RWPE1 (cell line): ENCODE results near the gene KCNQ5.

ENCODE experiments used
- CTCF ChIA-PET: fragments of 350-600 bp; sonication (Branson Sonifier 250); formaldehyde crosslinking; extraction: SDS; loops from one replicate; lab custom pipeline; 2021; lab: Yijun Ruan, JAX
- POLR2A ChIA-PET: fragments of 400-600 bp; formaldehyde crosslinking; extraction: SDS; loops from one replicate; lab custom pipeline; 2020; ENCODE audit warnings: antibody characterized with exemption; ENCODE audit not compliant: low non-redundant PET; lab: Yijun Ruan, JAX
- DNase-seq: peaks from one replicate; pipeline ENCODE4 v3.0.0; 2012; ENCODE audit warnings: low spot score
- H3K27ac ChIP-seq: fragments of 450-650 bp; 2 replicates; pipeline ENCODE4 v1.5.1; 2017
- TF ChIP-seq, protein P1 (sequence below): fragments of 450-650 bp; conservative IDR thresholded peaks from 2 replicates; pipeline ENCODE4 v1.5.1; 2017; ENCODE audit warnings: low read depth, mild to moderate bottlenecking

The KCNQ5 gene

DNA sequence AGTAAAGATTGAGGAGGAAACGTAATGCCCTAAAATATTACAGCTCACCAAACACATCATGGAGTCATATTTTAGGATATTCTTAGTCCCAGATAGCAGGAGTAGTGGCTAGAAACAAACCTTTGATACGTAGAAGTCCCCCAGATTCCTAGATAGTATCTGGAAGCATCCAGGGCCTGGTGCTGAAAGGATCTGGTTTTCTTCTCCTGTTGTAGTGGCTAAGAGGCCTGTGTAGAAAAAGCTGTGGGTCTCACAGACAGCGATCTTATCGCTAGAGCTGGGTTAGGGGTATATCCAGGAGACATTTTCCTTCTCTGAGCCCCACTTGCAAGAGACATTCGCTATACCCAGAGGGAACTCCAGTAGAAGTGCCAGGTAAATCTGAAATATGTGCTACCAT lies 139.9 kb downstream of the KCNQ5 start:
- DNase-seq = no peak
- TF ChIP-seq, protein P1, sequence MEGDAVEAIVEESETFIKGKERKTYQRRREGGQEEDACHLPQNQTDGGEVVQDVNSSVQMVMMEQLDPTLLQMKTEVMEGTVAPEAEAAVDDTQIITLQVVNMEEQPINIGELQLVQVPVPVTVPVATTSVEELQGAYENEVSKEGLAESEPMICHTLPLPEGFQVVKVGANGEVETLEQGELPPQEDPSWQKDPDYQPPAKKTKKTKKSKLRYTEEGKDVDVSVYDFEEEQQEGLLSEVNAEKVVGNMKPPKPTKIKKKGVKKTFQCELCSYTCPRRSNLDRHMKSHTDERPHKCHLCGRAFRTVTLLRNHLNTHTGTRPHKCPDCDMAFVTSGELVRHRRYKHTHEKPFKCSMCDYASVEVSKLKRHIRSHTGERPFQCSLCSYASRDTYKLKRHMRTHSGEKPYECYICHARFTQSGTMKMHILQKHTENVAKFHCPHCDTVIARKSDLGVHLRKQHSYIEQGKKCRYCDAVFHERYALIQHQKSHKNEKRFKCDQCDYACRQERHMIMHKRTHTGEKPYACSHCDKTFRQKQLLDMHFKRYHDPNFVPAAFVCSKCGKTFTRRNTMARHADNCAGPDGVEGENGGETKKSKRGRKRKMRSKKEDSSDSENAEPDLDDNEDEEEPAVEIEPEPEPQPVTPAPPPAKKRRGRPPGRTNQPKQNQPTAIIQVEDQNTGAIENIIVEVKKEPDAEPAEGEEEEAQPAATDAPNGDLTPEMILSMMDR = no peak
- ChIA-PET CTCF (interaction anchor here (0.7 kb wide), 1 partner anchor 34 kb away, joined by 3 read pairs; no protein-coding TSS in a partner anchor), POLR2A (no interaction called here)
- no peak overlapping the region for H3K27ac ChIP-seq

DNA sequence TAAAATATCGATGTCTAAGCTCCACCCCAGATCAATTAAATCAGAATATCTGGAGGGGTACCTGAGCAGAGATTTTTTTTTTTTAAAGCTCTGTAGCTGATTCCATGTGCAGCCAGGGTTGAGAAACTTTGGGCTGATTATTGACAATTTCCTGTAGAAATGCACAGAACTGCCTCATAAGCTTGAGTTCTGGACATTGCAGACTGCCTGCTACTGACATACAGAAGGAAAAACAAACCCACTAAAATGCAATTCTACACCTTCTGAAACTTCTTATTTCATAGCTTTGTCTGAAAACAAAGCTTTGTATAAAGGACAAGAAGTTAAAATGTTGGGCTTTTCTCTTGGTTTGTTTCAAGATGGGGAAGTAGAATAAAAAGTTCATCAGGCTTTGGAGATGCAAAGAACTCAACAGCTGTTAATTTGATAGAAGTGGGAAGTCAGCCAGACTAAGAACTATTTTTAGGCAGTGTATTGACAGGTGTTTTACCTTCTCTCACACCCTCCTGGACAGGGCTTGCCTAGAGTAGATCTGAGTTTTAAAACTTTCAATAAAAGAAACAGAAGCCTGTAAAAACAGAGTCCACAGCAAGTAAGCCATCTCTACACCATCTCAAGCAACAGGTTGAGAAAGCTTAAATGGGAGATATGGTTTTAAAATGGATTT lies 147.7 kb downstream of the KCNQ5 start:
- H3K27ac ChIP-seq = no peak overlapping the region
- TF ChIP-seq, protein P1 = no peak
- DNase-seq = no peak
- POLR2A ChIA-PET = interaction anchor here (0.5 kb wide), 1 partner anchor 883 kb away, joined by 3 read pairs; no protein-coding TSS in a partner anchor
- CTCF ChIA-PET = interaction anchor here (0.6 to 0.7 kb wide), 2 partner anchors 9 to 233 kb away, joined by 3 to 4 read pairs; no protein-coding TSS in a partner anchor

DNA sequence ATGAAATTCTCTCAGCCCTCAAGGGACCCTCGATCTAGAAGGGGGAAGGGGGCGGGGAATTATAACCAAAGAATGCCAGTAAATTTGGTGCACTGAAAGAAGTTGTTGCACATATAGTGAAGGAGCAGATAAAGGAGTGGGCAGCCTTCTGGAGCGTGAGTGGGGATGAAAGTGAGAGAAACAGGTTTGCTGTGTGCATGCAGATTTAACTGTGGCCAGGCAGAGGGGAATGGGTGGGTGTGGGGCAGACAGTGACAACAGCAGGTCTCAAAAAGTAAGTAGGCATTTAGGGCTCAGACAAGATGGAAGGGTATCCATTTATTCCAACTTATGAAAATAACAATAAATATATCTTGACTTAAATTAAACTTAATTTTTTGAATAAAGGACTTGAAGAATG lies 149.1 kb downstream of the KCNQ5 start:
- H3K27ac ChIP-seq = no peak overlapping the region
- TF ChIP-seq, protein P1 = no peak
- ChIA-PET POLR2A (no interaction called here), CTCF (interaction anchor here (0.6 kb wide), 1 partner anchor 1350 kb away, joined by 3 read pairs; no protein-coding TSS in a partner anchor)
- no peak for DNase-seq

DNA sequence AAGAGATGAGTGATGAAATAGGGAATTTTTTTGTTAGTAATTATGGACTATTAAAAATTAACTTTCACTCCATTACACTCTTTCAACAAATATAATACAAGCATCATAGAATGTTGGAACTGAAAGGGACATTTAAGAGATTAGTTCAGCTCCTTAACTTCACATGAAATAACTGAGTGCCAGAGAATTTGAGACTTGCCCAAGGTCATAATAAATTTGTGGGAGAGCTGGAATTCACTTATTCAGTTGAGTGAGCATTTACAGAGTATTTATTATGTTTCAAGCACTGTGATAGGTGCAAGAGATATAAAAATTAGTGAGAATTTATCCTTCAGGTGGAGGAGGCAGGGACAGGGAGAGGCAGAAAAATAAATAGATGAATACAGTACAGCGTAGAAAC lies 154.6 kb downstream of the KCNQ5 start:
- TF ChIP-seq, protein P1 = no peak
- DNase-seq = no peak
- H3K27ac ChIP-seq = no peak overlapping the region
- ChIA-PET CTCF (no interaction called here), POLR2A (no interaction called here)

DNA sequence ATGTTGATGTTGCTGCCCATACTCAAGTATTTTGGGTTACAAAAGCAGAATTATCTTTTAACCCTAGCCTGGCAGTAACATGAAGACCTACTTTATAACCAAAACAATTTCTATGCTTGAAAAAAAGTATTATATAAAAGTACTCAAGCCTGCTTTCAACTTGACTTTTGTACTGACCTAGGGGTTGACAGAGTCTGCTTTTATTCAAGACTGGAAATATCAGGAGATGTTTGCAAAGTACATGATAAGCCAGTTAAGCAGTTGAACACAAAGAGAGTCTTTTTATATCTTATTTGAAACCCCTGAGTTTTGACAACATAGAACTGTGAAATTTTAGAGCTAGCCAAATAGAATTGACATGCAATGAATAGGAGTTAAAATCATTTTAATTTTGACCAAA lies 159.8 kb downstream of the KCNQ5 start:
- no peak for DNase-seq
- POLR2A ChIA-PET = no interaction called here
- CTCF ChIA-PET = interaction anchor here (0.6 kb wide), 1 partner anchor 239 kb away, joined by 3 read pairs; no protein-coding TSS in a partner anchor
- TF ChIP-seq, protein P1 = no peak
- H3K27ac ChIP-seq = no peak overlapping the region

DNA sequence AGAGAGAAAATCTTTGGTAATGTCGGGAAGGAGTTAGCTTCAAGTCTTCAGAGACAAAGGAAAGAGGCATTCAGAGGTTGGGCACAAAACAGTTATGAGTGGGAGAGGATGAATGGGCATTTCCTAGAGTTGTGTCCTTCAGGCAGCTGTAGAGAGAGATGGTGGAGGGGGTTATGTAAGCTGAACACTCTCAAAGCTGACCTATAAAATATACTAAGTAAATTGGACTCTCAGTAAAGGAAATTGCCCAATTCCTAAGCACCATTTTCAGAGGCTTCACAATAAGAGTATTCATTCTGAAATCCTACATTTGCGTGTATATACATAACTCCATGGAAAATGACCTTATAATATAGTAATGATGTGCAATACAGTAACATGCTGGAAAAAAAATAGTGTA lies 161.2 kb downstream of the KCNQ5 start:
- ChIA-PET POLR2A (no interaction called here), CTCF (interaction anchor here (0.5 kb wide), 1 partner anchor 148 kb away, joined by 5 read pairs; no protein-coding TSS in a partner anchor)
- DNase-seq = no peak
- H3K27ac ChIP-seq = no peak overlapping the region
- TF ChIP-seq, protein P1 = no peak
